RPMI7951 (cell line): ENCODE measurements around the gene ATP6AP1. TPM values are rescaled to one million over a fixed set of nuclear protein-coding genes. Genes with fewer than 3 reads are reported as not detected.
A peak's percentile ranks its signal among the peaks of the same experiment; 100 is the strongest.

Experiments
- DNase-seq: peaks from one replicate; pipeline ENCODE4 v3.0.0-alpha.2; 2012; ENCODE audit warnings: low read depth
- total RNA-seq: library from RNA; depleted of rRNA; stranded (reverse); fragments of >200 nt; shearing (Covaris generic); gene quantifications from 2 replicates; pipeline ENCODE4 v1.2.3, GENCODE V29; 2014

The ATP6AP1 gene
- total RNA-seq, 1 experiment from 2014 or later, result 29.0 TPM

GRCh38 chrX:154426916-154427770, 1.3 kb upstream of the ATP6AP1 start:
- DNase-seq, result no peak

- no peak for DNase-seq
Measured at GRCh38 chrX:154429711-154430110, 1.2 kb downstream of the ATP6AP1 start.

DNA sequence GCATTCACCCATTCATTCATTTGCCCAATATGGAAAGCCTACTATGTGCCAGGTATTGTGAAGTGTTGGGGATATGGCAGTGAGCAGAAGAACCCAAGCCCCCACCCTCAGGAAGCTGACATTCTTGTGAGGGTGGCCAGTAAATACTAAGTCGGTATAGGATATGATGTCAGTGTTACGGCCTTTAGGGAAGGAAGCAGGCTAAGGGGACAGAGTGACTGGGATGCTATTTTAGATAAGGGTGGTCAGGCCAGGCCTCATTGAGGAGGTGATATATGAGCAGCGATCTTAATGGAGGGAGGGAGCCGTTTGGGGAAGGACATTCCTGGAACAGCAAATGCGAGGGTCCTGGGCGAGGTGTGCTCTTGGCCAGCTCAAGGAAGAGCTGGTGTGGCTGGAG, 2.0 kb downstream of the ATP6AP1 start:
- no peak for DNase-seq

GRCh38 chrX:154430916-154431315, 2.4 kb downstream of the ATP6AP1 start:
- DNase-seq, result no peak

DNA sequence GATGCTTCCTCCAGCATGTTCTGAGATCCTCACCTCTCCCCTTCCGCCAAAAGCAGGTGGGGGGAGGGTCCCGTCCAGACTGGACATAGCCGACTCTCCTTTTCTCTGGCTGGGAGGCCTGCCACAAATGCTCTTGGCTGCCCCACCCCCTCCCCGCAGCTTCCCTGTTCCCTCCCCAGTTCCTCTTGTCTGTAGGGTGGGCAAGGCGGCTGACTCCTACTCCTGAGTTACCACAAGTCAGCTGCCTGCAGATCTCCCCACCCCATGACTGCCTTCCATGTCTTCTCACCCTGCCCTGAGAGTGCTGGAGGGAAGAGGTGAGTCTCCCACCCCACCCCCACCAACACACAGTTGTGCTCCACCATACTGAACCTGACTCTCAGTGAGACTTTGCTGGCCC, 2.9 kb downstream of the ATP6AP1 start:
- no peak for DNase-seq

- DNase-seq, result no peak
Measured at GRCh38 chrX:154432210-154432609, 3.7 kb downstream of the ATP6AP1 start.

- no peak for DNase-seq
Measured at GRCh38 chrX:154433605-154434004, 5.1 kb downstream of the ATP6AP1 start.

DNA sequence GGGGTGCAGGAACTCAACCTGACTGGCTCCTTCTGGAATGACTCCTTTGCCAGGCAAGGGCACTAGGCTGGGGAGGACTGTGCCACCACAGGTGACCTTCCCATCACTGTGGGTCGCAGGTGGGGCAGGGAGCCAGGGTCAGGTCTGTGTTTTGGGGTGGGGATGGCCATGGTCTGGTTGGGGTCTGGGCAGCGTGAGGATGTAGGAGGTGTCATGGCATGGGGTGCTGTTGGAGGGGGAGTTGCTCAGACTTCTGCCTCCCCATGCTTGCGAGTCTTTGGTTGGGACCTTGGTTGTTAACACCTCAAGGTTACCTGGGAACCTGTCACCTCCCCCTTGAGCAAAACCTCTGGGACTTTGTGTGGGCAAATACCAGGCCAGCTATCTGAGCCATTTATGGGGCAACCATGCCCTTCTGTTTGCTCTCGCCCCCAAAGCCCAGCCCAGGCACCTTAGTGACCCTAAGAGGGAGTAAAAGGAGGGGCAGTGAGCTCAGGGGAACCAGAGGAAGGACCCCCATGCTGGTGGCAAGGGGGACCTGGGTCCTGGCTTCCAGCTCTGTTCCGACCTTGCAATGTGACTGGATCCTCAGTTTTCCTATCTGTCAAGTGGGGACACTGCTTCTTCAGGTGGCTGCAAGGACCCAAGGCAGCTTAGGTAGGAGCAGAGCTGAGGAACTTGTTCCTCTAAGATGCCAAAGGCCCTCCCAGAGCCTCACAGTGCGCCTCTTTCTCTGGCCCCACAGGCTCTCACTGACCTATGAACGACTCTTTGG, 6.1 kb downstream of the ATP6AP1 start:
- DNase-seq, result no peak

DNA sequence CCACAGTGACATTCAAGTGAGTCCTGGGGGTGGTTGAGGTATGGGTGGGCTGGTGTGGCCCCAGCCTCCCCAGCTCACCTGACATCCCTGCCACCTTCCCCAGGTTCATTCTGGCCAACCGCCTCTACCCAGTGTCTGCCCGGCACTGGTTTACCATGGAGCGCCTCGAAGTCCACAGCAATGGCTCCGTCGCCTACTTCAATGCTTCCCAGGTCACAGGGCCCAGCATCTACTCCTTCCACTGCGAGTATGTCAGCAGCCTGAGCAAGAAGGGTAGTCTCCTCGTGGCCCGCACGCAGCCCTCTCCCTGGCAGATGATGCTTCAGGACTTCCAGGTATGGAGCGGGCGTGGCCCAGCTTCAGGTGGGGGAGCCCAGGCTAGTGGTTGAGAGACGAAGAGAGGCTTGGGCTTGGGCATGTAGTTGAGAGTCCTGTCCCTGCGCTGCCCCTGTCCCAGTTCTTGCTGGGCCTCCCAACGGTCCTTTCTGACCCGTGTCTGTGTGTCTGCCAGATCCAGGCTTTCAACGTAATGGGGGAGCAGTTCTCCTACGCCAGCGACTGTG, 6.8 kb downstream of the ATP6AP1 start:
- DNase-seq, result no peak

GRCh38 chrX:154436374-154436982, 8.0 kb downstream of the ATP6AP1 start:
- peak; percentile 47 for DNase-seq

GRCh38 chrX:154436983-154437752, 8.7 kb downstream of the ATP6AP1 start, which contains the start of gene GDI1:
GDI1 (plus strand) TSS chrX:154437154; CDS start chrX:154437255, 101 bp downstream.
- peak; percentile 58 for DNase-seq

GRCh38 chrX:154437971-154438893, 9.8 kb downstream of the ATP6AP1 start:
- DNase-seq, result no peak

- DNase-seq, result no peak
Measured at GRCh38 chrX:154439841-154440240, 11.4 kb downstream of the ATP6AP1 start.

DNA sequence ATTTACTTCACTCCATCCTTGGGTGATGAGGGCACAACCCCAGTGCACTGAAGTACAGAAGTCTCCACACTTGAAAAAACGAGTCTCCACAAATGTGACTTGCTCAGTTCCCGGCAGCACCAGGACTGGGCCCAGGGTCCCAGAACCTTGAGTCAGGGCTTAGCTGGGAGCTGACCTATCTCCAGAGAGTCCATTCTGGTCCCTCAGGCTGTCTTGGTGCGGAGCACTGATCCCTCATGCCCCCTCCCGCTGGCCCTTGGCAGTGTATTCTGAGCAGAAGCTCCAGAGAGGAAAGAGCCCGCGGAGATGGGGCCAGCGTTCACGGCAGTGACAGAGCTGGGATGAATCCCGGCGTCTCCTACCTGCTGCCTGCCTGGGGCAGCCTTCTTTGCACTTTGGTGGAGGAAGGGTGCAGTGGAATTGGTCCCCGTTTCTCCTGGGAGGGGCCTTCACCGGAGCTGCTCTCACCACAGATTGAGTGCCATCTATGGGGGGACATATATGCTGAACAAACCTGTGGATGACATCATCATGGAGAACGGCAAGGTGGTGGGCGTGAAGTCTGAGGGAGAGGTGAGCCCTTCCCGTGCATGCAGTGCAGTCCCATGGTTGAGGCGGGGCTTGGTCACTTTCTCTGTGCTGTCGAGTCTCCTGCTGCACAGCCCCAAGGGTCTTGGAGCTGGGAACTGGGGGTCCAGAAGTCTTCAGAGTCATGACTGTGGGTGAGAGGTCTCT, 12.3 kb downstream of the ATP6AP1 start:
- no peak for DNase-seq

GRCh38 chrX:154441564-154441963, 13.1 kb downstream of the ATP6AP1 start:
- no peak for DNase-seq

DNA sequence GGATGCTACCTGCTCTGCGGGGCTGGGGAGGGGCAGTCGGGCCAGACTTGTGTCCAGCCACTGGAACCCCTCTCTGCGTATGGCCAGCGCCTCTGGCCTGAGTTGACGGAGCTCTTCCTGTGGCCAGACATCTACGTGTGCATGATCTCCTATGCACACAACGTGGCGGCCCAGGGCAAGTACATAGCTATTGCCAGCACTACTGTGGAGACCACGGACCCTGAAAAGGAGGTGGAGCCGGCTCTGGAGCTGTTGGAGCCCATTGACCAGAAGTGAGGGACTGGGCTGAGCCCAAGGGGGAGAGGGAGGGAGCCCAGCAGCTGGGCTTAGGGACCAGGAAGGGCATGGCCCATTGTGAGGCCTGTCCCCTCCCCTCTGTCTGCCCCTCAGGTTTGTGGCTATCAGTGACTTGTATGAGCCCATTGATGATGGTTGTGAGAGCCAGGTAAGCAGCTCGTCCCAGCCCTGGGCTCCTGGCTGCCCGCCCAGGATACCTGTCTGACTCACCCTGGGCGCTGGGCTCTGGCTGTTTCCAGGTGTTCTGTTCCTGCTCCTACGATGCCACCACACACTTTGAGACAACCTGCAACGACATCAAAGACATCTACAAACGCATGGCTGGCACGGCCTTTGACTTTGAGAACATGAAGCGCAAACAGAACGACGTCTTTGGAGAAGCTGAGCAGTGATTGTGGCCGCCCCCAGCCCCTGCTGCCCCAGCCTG, 13.7 kb downstream of the ATP6AP1 start:
- no peak for DNase-seq

GRCh38 chrX:154443479-154443910, 15.0 kb downstream of the ATP6AP1 start:
- peak; percentile 2 for DNase-seq

GRCh38 chrX:154443992-154444754, 15.7 kb downstream of the ATP6AP1 start, which contains the start of gene FAM50A:
FAM50A (plus strand) TSS chrX:154444141; CDS start chrX:154444236, 95 bp downstream.
- peak; percentile 60 for DNase-seq
